Posterior vena cava (tissue), 2 donors: ENCODE measurements around the gene RBM20. TPM values are rescaled to one million over a fixed set of nuclear protein-coding genes. Genes with fewer than 3 reads are reported as not detected.

ENCODE experiments used
- DNase-seq: peaks from one replicate; pipeline ENCODE4 v3.0.0-alpha.2; 2020; ENCODE audit warnings: low spot score
- intact Hi-C, 2 donors: fragments of 100-400 bp; cut with DNase I; formaldehyde crosslinking; loops; one replicate each; pipeline versions ENCODE4 v1.14.1 to v1.14.2; 2022 to 2023
- total RNA-seq, 2 donors: library from RNA; stranded (reverse); fragmentation: NEBNext Ultra II Directional; extraction: Animal tissue kit (Norgen Biotek cat#: 25700); gene quantifications; one replicate each; pipeline ENCODE4 v1.2.1, GENCODE V29; 2021
- donor health status: DM: yes; HTN: yes; CAD: no.
- donor health status: DM: yes; HTN: yes; CAD: no.

RBM20 gene
- total RNA-seq, 2 donors from 2014 or later = 2.0 to 3.0 TPM

GRCh38 chr10:110883924-110884323, 239.8 kb downstream of the RBM20 start:
- no peak for DNase-seq
- intact Hi-C loops = no loop called here

DNA sequence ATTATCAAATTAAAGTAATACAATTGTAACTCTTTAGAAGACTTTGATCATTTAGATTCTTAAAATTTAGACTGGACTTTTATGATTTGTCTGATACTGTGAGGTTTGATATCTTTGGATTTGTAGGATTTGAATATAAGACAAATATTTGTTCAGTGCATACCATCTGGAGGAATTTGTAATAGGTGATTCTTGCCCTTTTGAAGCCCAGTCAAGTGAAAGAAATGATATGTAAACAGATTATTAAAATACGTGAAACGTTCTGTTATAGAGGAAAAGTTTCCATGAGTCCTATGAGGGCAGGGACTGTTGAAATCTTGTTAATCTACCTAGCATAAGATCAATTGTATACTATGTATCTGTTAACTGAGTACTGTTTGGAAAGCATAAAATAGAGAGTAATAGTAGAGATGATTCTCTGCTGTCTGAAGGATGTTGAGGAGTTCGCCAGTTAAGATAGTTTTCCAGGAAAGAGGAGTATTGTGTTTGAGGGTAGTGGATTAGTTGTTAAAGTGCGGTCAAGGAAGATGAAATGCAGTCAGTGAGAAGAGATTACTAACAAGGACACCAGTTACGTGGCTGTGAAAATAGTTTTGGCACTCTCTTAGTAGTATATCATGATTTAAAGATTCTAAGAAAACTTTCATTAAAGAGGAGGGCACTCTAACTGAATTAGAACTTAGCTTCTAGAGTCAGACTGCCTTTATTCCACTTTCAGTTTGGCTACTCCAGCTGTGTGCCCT, 242.0 kb downstream of the RBM20 start:
- no peak for DNase-seq
- intact Hi-C loops = no loop called here

- DNase-seq = no peak
- intact Hi-C loops = no loop called here
Measured at GRCh38 chr10:110887560-110887959, 243.4 kb downstream of the RBM20 start.

Other genes starting within 250 kb of the RBM20 start
- gene DUSP5, start 146.4 kb upstream of the RBM20 start, total RNA-seq = 10 to 100 TPM in 1 of 2 donors, 1 to 10 TPM in 1; 8.5 to 23.2 TPM
- gene SMC3, start 76.6 kb upstream of the RBM20 start, total RNA-seq = 10 to 100 TPM; 28.1 to 35.1 TPM
- 10 to 100 TPM; 54.9 to 55.0 TPM for gene PDCD4, start 227.6 kb downstream of the RBM20 start, total RNA-seq